Activated naive CD4-positive, alpha-beta T cell treated with anti-CD3 and anti-CD28 coated beads, Interleukin-2, amount 50 U/mL, for 72 hours (primary cell): Measurements from ENCODE around the gene RTP3. TPM values are rescaled to one million over a fixed set of nuclear protein-coding genes. Genes with fewer than 3 reads are reported as not detected.
A peak's percentile ranks its signal among the peaks of the same experiment; 100 is the strongest.
"Not testable (repeated sequence)": the region's sequence is repeated elsewhere in the genome, so short reads cannot be mapped to it uniquely, and the experiment has no call there.

Experiments
- ATAC-seq, 2 donors: fragments of 150-1000 bp; cut with Tn5 transposase; 2 replicates each; pipeline ENCODE4 v1.10.0; 2021; ENCODE audit warnings: mild to moderate bottlenecking in 2 of 2, moderate library complexity in 2 of 2
- DNase-seq, 2 donors: peaks; one replicate each; pipeline ENCODE4 v3.0.0; 2021 to 2022; ENCODE audit warnings: low spot score in 2 of 2
- H3K27ac Mint-ChIP-seq, 2 donors: one replicate each; pipeline ENCODE4 v1.8.0; 2022; ENCODE audit warnings: mild to moderate bottlenecking in 2 of 2, mixed read lengths in 2 of 2
- H3K36me3 Mint-ChIP-seq, 2 donors: one replicate each; pipeline ENCODE4 v1.8.0; 2022; ENCODE audit warnings: mixed read lengths in 2 of 2
- H3K9me3 Mint-ChIP-seq, 2 donors: one replicate each; pipeline ENCODE4 v1.8.0; 2022; ENCODE audit warnings: mixed read lengths in 2 of 2
- total RNA-seq, 2 donors: library from RNA; stranded (reverse); gene quantifications; one replicate each; pipeline ENCODE4 v1.2.3, GENCODE V29; 2022

Gene RTP3
- total RNA-seq, 2 donors from 2014 or later, result not detected

DNA sequence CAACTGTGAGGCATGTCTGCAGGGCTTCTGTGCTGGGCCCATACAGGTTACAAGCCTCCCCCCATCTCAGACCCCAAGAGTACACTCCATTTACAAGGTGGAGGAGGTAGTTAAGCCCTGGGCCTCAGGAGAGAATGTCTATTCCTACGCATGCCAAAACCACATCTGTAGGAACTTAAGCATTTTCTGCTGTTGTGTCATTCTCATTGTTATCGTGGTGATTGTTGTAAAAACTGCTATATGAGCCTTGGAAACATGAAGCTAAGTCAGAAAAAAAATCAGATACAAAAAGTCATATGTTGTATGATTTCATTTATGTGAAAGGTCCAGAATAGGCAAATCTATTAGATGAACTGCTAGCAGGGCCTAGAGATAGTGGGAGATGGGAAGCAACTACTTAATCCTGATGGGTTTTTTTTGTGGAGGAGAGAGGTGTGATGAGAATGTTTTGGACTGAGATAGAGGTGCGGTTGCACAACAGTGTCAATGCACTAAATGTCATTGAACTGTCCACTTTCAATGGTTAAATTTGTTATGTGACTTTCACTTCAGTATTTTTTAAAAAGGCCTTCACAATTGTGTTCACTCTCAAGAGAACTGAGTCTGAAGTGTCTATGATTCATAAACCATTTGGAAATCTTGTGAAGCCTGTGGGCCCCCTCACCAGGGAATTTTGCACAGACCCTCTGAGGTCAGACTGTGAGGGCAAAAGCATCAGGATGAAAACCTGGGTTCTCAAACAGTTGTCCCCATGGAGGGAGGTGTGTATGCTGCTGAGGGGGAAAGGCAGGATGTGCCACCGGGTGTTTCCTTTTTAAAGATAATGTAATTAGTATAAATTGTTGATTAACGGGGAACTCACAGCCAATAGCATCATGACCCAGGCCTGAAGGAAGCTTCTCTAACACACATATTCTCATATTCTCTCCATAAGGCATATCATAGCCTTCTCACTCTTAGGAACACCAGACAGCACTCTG lies 3.2 kb downstream of the RTP3 start:
- ATAC-seq (no peak), DNase-seq (no peak)
- Mint-ChIP-seq H3K36me3 (peaks cover 0 to 8% of the 10 kb centered on the region in 2 donors), H3K27ac (no peak overlapping the region), H3K9me3 (peaks cover 0 to 11% of the 10 kb centered on the region in 2 donors)

DNA sequence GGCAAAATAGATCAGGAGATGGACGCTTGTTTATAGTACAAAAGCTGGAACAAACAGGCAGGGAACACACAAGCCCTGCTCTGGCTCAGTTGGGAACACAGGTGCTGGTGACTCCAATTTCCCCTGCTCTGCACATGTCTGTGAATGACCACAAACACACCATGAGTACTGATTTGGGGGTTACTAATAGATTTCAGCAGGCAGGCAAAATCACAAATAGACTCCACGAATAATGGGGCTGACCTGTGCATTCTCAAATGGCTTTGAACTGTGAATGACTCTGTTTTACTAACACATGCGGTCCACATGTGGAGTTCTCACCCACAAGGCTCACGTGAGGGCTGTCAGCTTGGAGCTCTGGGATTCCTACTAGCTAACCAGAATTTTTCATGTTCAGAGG lies 3.9 kb downstream of the RTP3 start:
- ATAC-seq, result no peak
- Mint-ChIP-seq H3K27ac (no peak overlapping the region), H3K36me3 (peaks cover 0 to 8% of the 10 kb centered on the region in 2 donors), H3K9me3 (peaks cover 0 to 14% of the 10 kb centered on the region in 2 donors)
- no peak for DNase-seq

GRCh38 chr3:46503200-46503874 lies 5.6 kb downstream of the RTP3 start:
- Mint-ChIP-seq H3K9me3 (peaks cover 0 to 16% of the 10 kb centered on the region in 2 donors), H3K36me3 (peaks cover 0 to 8% of the 10 kb centered on the region in 2 donors), H3K27ac (no peak overlapping the region)
- ATAC-seq, result no peak
- DNase-seq, result no peak

- Mint-ChIP-seq H3K9me3 (peaks cover 0 to 16% of the 10 kb centered on the region in 2 donors), H3K27ac (no peak overlapping the region), H3K36me3 (peaks cover 0 to 8% of the 10 kb centered on the region in 2 donors)
- ATAC-seq (peak; percentile 18 to 70), DNase-seq (no peak)
These were observed 7.0 kb downstream of the RTP3 start for GRCh38 chr3:46504789-46505188.

- Mint-ChIP-seq H3K36me3 (peaks cover 0 to 8% of the 10 kb centered on the region in 2 donors), H3K9me3 (peaks cover 0 to 16% of the 10 kb centered on the region in 2 donors), H3K27ac (no peak overlapping the region)
- ATAC-seq (no peak), DNase-seq (no peak)
These were observed 8.2 kb downstream of the RTP3 start for GRCh38 chr3:46505953-46506352.

- ATAC-seq (no peak), DNase-seq (no peak)
- Mint-ChIP-seq H3K9me3 (peaks cover 0 to 16% of the 10 kb centered on the region in 2 donors), H3K36me3 (peaks cover 0 to 8% of the 10 kb centered on the region in 2 donors), H3K27ac (no peak overlapping the region)
These were observed 8.8 kb downstream of the RTP3 start for GRCh38 chr3:46506526-46506925.

DNA sequence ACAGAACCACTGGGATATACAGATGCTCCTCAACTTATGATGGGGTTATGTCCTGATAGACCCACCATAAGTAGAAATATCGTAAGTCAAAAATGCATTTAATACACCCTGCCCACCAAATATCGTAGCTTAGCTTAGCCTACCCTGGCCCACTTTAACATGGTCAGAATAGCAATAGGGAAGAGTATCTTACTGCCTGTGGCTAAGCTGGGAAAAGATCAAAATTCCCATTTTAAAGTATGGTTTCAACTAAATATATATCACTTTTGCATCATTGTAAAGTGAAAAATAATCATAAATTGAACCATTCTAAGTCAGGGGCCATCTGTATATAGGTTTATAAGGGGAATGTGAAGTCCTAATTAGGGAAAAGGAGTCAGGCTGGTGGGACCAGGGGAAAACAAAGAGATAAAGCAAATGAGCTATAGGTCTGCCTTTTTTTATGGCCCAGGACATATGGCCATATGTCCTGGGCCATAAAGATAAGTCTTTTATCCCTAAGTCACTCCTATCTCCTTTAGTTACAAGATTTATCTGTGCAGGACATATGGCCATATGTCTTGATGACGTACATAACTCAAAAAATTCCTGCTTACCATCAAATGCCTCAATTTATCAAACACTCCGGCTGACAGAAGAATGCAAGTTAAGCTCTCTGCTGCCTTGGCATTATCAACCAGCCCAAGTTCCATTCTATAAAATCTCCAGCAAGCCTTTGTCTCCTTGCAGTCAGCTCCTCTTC lies 11.2 kb downstream of the RTP3 start:
- ATAC-seq (no peak), DNase-seq (no peak)
- Mint-ChIP-seq H3K36me3 (peaks cover 0 to 8% of the 10 kb centered on the region in 2 donors), H3K9me3 (peaks cover 0 to 11% of the 10 kb centered on the region in 2 donors), H3K27ac (no peak overlapping the region)

- no peak overlapping the region for H3K27ac Mint-ChIP-seq
- H3K36me3 Mint-ChIP-seq, result peaks cover 0 to 8% of the 10 kb centered on the region in 2 donors
- ATAC-seq (no peak), DNase-seq (no peak)
- H3K9me3 Mint-ChIP-seq, result peaks cover 0 to 11% of the 10 kb centered on the region in 2 donors
These were observed 11.9 kb downstream of the RTP3 start for GRCh38 chr3:46509661-46510187.

DNA sequence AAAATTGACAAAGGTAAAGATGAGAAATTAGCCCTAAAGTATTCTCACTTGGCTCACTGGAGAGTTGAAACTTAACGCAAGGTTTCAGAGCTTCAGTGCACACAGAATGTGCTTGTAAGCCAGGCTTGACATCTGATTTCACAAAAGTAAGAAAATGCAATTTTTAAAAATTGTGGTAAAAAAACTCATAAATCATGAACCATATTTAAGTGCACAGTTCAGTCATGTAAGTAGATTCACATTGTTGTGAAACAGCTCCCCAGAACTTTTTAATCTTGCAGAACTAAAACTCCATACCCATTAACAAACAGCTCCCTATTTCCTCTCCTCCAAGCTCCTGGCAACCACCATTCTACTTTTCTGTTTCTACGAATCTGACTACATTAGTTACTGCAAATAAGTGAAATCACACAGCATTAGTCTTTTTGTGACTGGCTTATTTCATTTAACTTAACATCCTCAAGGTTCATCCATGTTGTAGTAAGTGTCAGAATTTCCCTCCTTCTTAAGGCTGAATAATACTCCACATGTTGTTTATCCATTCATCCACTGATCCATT lies 14.5 kb downstream of the RTP3 start:
- DNase-seq, result no peak
- no peak for ATAC-seq
- no peak overlapping the region for H3K27ac Mint-ChIP-seq
- H3K36me3 Mint-ChIP-seq, result no peaks in the 10 kb centered on the region
- no peaks in the 10 kb centered on the region for H3K9me3 Mint-ChIP-seq

GRCh38 chr3:46516521-46516920 lies 18.7 kb downstream of the RTP3 start:
- Mint-ChIP-seq H3K27ac (no peak overlapping the region), H3K36me3 (no peaks in the 10 kb centered on the region), H3K9me3 (no peaks in the 10 kb centered on the region)
- no peak for DNase-seq
- no peak for ATAC-seq

GRCh38 chr3:46517016-46517783 lies 19.4 kb downstream of the RTP3 start:
- no peak for ATAC-seq
- Mint-ChIP-seq H3K9me3 (no peaks in the 10 kb centered on the region), H3K27ac (no peak overlapping the region), H3K36me3 (no peaks in the 10 kb centered on the region)
- DNase-seq, result no peak

- ATAC-seq, result no peak
- DNase-seq, result no peak
- H3K36me3 Mint-ChIP-seq, result no peaks in the 10 kb centered on the region
- no peak overlapping the region for H3K27ac Mint-ChIP-seq
- H3K9me3 Mint-ChIP-seq, result no peaks in the 10 kb centered on the region
These were observed 20.0 kb downstream of the RTP3 start for GRCh38 chr3:46517784-46518181.

DNA sequence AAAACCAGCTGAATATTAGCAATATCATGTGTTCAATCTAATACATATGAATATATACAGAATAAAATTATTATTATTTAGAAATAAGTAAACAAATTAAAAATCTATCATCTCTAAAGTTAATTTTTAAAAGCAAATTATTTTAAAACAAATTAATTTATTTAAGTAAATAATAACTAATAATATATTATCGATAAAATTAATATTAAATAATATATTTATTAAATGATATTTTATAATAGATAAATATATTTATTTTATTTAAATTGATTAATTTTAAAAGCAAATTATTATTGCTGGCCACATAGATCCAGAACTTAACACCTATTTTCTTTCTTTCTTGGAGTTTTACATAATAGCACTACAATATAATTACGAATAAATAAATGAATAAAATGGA lies 22.2 kb downstream of the RTP3 start:
- Mint-ChIP-seq H3K36me3 (no peaks in the 10 kb centered on the region), H3K27ac (no peak overlapping the region), H3K9me3 (no peaks in the 10 kb centered on the region)
- ATAC-seq (no peak), DNase-seq (no peak)

DNA sequence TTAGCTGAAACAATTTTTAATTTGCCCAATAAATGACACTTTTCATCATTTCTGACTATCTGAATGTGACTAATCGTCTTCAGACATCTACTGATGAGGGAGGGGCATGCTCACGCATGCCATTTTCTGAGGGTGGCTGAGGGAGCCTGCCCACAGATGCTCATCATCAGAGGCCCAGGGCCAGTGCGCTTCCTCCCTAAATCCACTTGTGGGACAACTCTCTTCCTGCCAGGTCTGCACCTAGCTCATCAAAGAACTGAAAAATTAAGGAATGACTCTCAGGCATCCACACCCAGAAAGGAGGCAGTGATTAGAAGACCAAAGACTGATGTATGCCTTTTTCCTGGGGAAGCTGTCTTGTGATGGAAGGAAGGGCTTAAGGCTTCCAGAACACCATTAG lies 22.8 kb downstream of the RTP3 start:
- no peaks in the 10 kb centered on the region for H3K9me3 Mint-ChIP-seq
- no peak for DNase-seq
- H3K27ac Mint-ChIP-seq, result no peak overlapping the region
- no peaks in the 10 kb centered on the region for H3K36me3 Mint-ChIP-seq
- ATAC-seq, result no peak

DNA sequence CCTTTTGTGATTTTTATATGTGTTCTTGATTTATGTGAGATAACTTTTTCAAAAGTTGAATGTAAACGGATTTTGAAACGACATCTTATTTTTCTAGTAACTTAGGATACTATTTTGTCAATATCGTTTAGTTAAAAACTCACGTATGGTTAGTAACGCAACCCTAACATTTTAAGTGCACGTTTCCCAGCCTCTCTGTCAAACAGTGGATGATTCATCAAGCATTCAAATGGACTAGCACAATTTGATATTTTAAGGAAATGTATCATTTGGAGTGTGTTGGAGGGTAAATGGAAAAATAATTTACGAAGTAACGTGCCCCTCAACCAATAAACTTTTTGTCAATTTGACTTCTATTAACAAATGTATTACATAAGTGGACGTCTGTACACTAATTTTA lies 23.3 kb downstream of the RTP3 start:
- Mint-ChIP-seq H3K27ac (no peak overlapping the region), H3K9me3 (no peaks in the 10 kb centered on the region), H3K36me3 (no peaks in the 10 kb centered on the region)
- ATAC-seq (no peak), DNase-seq (no peak)

GRCh38 chr3:46522201-46522600 lies 24.4 kb downstream of the RTP3 start:
- not testable (repeated sequence) for H3K27ac Mint-ChIP-seq, ATAC-seq

More at GRCh38 chr3:46522201-46522600, 24.4 kb downstream of the RTP3 start:
- DNase-seq, H3K9me3 Mint-ChIP-seq, H3K36me3 Mint-ChIP-seq: not testable (repeated sequence)
